ENCODE results near the gene PIP5K1A.

PIP5K1A gene

DNA sequence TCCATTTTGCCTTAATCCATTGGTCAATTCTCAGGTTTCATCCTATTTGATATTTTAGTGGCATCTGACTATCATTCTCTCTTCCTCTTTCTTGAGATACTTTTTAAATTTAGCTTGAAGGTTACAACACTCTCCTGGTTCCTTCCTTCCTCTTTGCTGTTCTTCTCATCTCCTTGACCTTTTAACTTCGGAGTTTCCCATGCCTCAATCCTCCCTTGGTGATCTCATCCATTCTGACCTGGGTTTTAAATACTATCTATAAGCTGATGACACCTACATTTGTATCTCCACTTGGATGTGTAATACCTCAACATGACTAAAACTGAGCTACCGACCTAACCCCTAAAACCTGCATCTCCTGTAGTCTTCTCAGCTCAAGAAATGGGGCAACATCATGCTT, 78.9 kb downstream of the PIP5K1A start:
- peaks cover 1 to 2% of the 10 kb centered on the region in 2 experiments for H3K4me1 ChIP-seq (ENCODE audit: control insufficient read depth in 1 of 2, insufficient read depth in 2 of 2, low read length in 2 of 2)
- H3K79me2 ChIP-seq (ENCODE audit: control insufficient read depth, insufficient read depth, low read length, poor library complexity): peaks cover 6% of the 10 kb centered on the region
- no peak overlapping the region for H3K18ac ChIP-seq (ENCODE audit: low read length)
- no peak overlapping the region for H3K14ac ChIP-seq (ENCODE audit: low read length)
- H3K9me3 ChIP-seq (ENCODE audit: insufficient read depth, low read depth, low read length): no peaks in the 10 kb centered on the region
- H3K9ac ChIP-seq (ENCODE audit: low read length): no peak overlapping the region
- H4K8ac ChIP-seq (ENCODE audit: low read depth, low read length): no peak overlapping the region
- no peak overlapping the region for H3K4me3 ChIP-seq (ENCODE audit: low read depth, low read length)
- H3K4me2 ChIP-seq (ENCODE audit: low read length): no peak overlapping the region
- no peak overlapping the region for H4K91ac ChIP-seq (ENCODE audit: low read depth, low read length)
- no peak overlapping the region for H3K4ac ChIP-seq (ENCODE audit: low read depth, low read length)
- H3K27ac ChIP-seq (ENCODE audit: low read depth, low read length): no peak overlapping the region
- H2BK5ac ChIP-seq (ENCODE audit: low read depth, low read length, poor library complexity): no peak overlapping the region
- no peak overlapping the region for H3K23ac ChIP-seq (ENCODE audit: low read length)
- H2BK120ac ChIP-seq (ENCODE audit: insufficient read depth, low read length, poor library complexity): no peak overlapping the region
- H2BK12ac ChIP-seq (ENCODE audit: low read length): no peak overlapping the region
- H3K27me3 ChIP-seq (ENCODE audit: insufficient read depth, low read length): no peaks in the 10 kb centered on the region
- H3K79me1 ChIP-seq (ENCODE audit: low read length): peaks cover 7% of the 10 kb centered on the region
- no CpG with 5 or more reads among the region's 2 CpGs for WGBS (ENCODE audit: extremely low coverage, insufficient coverage, insufficient read length)
- H2AFZ ChIP-seq (ENCODE audit: insufficient read depth, low read length, poor library complexity): no peak overlapping the region
- H4K12ac ChIP-seq (ENCODE audit: low read depth, low read length): no peak overlapping the region
- DNase-seq: peak in 1 of 2 donors; percentile 38
- H2AK5ac ChIP-seq (ENCODE audit: low read length): no peak overlapping the region
- H3K36me3 ChIP-seq (ENCODE audit: control insufficient read depth in 1 of 2, insufficient read depth in 2 of 2, low read length in 2 of 2): no peaks in the 10 kb centered on the region

DNA sequence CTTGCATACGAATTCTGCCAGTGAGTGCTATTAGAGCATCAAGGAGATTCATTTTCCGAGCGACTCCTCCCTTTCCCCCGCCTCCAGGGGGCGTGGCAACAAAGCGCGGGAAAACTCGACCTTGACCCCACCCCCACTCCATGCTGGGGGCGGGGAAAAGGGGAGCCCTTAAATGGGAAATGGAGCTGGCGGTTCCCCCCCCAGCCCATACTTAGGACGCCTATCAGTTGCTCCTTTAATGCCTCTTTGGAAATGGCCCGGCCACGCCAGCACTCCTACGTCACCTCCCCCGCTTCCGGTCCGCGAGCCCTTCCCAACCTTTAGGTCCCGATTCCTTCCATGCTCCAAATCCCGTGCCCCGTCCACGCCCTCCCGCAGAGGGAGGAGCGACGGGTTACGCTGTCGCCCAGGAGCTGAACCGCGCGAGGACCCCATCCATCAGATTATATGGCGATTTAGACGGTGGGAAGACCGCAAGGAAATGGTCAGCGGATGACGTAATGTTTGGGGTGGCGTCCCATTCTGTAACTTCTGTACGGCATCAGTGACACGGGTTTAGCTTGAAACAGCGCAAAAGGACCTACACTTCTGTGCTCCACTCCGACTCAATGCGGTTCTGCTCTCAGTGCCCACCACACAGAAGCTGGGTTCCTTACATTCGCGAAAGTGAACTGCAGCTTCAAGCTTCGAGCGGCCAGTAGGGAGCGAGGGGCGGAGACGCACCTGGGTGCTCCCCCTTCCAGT, 83.0 kb downstream of the PIP5K1A start:
- peak overlapping the region; percentile 2 for H2AK5ac ChIP-seq (ENCODE audit: low read length)
- peak overlapping the region; percentile 90 for H2BK120ac ChIP-seq (ENCODE audit: insufficient read depth, low read length, poor library complexity)
- peak overlapping the region; percentile 97 for H3K18ac ChIP-seq (ENCODE audit: low read length)
- H3K4me1 ChIP-seq (ENCODE audit: control insufficient read depth in 1 of 2, insufficient read depth in 2 of 2, low read length in 2 of 2): peaks cover 5 to 13% of the 10 kb centered on the region in 2 experiments
- H3K23ac ChIP-seq (ENCODE audit: low read length): no peak overlapping the region
- H3K4me2 ChIP-seq (ENCODE audit: low read length): peak overlapping the region; percentile 71
- peak overlapping the region; percentile 95 for H4K91ac ChIP-seq (ENCODE audit: low read depth, low read length)
- DNase-seq: peak; percentile 97 to 100
- no peaks in the 10 kb centered on the region for H3K27me3 ChIP-seq (ENCODE audit: insufficient read depth, low read length)
- H2BK5ac ChIP-seq (ENCODE audit: low read depth, low read length, poor library complexity): peak overlapping the region; percentile 96
- H3K79me1 ChIP-seq (ENCODE audit: low read length): peaks cover 15% of the 10 kb centered on the region
- peak overlapping the region; percentile 38 for H2BK12ac ChIP-seq (ENCODE audit: low read length)
- peak overlapping the region; percentile 96 for H4K8ac ChIP-seq (ENCODE audit: low read depth, low read length)
- H2AFZ ChIP-seq (ENCODE audit: insufficient read depth, low read length, poor library complexity): peak overlapping the region; percentile 94
- peak overlapping the region; percentile 90 for H4K12ac ChIP-seq (ENCODE audit: low read depth, low read length)
- H3K27ac ChIP-seq (ENCODE audit: low read depth, low read length): peak overlapping the region; percentile 93
- peak overlapping the region; percentile 81 for H3K9ac ChIP-seq (ENCODE audit: low read length)
- no peaks in the 10 kb centered on the region for H3K9me3 ChIP-seq (ENCODE audit: insufficient read depth, low read depth, low read length)
- H3K36me3 ChIP-seq (ENCODE audit: control insufficient read depth in 1 of 2, insufficient read depth in 2 of 2, low read length in 2 of 2): peaks cover 6 to 10% of the 10 kb centered on the region in 2 experiments
- H3K14ac ChIP-seq (ENCODE audit: low read length): peak overlapping the region; percentile 98
- WGBS (ENCODE audit: extremely low coverage, insufficient coverage, insufficient read length): no CpG with 5 or more reads among the region's 48 CpGs
- H3K4ac ChIP-seq (ENCODE audit: low read depth, low read length): peak overlapping the region; percentile 6
- peak overlapping the region; percentile 81 for H3K4me3 ChIP-seq (ENCODE audit: low read depth, low read length)
- H3K79me2 ChIP-seq (ENCODE audit: control insufficient read depth, insufficient read depth, low read length, poor library complexity): peaks cover 15% of the 10 kb centered on the region

DNA sequence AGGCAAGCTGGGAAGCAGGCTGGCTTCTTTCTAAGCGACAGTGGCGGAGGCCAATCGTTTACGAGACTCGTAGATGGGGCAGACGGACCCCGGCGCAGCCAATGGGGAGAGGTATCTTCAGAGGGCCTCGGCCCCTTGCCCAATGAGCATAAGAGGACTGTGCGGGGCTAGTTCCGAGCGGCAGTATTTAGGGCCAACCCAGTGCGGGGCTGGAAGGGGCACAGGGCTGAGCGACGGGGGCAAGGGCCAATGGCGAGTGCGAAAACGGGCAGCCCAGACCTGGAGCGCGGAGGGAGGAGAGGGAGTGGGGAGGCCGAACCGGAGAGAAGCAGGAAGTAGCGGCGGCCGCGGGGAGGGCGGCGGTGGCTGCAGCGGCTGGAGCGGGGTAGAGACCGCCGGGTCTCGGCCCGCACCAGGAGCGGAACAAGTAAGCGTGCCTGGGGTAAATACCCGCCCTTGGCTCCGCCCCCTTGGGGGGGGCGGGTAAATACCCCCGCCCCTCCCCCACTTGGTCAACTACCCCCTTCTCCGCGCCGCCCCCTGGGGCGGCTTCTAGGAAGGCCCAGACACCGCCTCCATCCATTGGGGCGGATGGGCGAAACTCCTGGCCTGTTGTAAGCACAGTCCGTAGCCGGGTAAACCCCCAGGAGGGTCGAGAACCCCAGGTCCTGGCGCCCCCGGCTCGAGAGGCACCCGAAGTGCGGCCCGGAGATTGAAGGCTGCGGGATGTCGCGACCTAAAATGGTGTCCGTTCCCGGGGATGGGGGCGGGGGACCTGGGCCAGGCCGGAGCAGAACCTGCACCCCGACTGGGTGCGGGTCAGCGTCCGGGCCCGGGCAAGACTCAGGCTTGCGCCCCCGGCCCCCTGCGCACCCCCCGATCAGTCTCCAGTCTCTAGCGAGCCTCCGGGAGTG, 83.9 kb downstream of the PIP5K1A start, which contains the start of gene ZNF687:
TSS of gene ZNF687 (plus strand) at position 331 of the 914 bp plus-strand sequence. CDS start 3,993 bp downstream, outside the sequence.
- DNase-seq: peak; percentile 100
- Histone ChIP-seq H2AFZ (ENCODE audit: insufficient read depth, low read length, poor library complexity) (peak within 1 kb of the TSS; percentile 94), H3K23ac (ENCODE audit: low read length) (no peak within 1 kb of the TSS), H3K79me2 (ENCODE audit: control insufficient read depth, insufficient read depth, low read length, poor library complexity) (peaks cover 15% of the 10 kb centered on the region), H3K4ac (ENCODE audit: low read depth, low read length) (peak within 1 kb of the TSS; percentile 96), H3K36me3 (ENCODE audit: control insufficient read depth in 1 of 2, insufficient read depth in 2 of 2, low read length in 2 of 2) (peaks cover 14 to 18% of the 10 kb centered on the region in 2 experiments), H2BK12ac (ENCODE audit: low read length) (peak within 1 kb of the TSS; percentile 38), H3K4me2 (ENCODE audit: low read length) (peak within 1 kb of the TSS; percentile 72), H2BK5ac (ENCODE audit: low read depth, low read length, poor library complexity) (peak within 1 kb of the TSS; percentile 96), H3K9me3 (ENCODE audit: insufficient read depth, low read depth, low read length) (no peaks in the 10 kb centered on the region), H3K4me1 (ENCODE audit: control insufficient read depth in 1 of 2, insufficient read depth in 2 of 2, low read length in 2 of 2) (peaks cover 5 to 13% of the 10 kb centered on the region in 2 experiments), H3K14ac (ENCODE audit: low read length) (peak within 1 kb of the TSS; percentile 98), H3K4me3 (ENCODE audit: low read depth, low read length) (peak within 1 kb of the TSS; percentile 85), H4K91ac (ENCODE audit: low read depth, low read length) (peak within 1 kb of the TSS; percentile 95), H3K79me1 (ENCODE audit: low read length) (peaks cover 15% of the 10 kb centered on the region), H2AK5ac (ENCODE audit: low read length) (peak within 1 kb of the TSS; percentile 89), H3K18ac (ENCODE audit: low read length) (peak within 1 kb of the TSS; percentile 97), H4K12ac (ENCODE audit: low read depth, low read length) (peak within 1 kb of the TSS; percentile 90), H3K9ac (ENCODE audit: low read length) (peak within 1 kb of the TSS; percentile 85), H3K27me3 (ENCODE audit: insufficient read depth, low read length) (no peaks in the 10 kb centered on the region), H2BK120ac (ENCODE audit: insufficient read depth, low read length, poor library complexity) (peak within 1 kb of the TSS; percentile 90), H3K27ac (ENCODE audit: low read depth, low read length) (peak within 1 kb of the TSS; percentile 93), H4K8ac (ENCODE audit: low read depth, low read length) (peak within 1 kb of the TSS; percentile 96)
- no CpG with 5 or more reads among the region's 74 CpGs for WGBS (ENCODE audit: extremely low coverage, insufficient coverage, insufficient read length)

Data from trophoblast cell (in vitro differentiated cells and primary cell).